Stimulated activated CD8-positive, alpha-beta memory T cell treated with anti-CD3 and anti-CD28 coated beads, Interleukin-15, amount 100 ng/mL, for 48 hours (primary cell): ENCODE data around the gene PAFAH1B1.

ENCODE experiments used
- DNase-seq, 2 donors: peaks; one replicate each; pipeline ENCODE4 v3.0.0-alpha.2; 2020; ENCODE audit warnings: low read depth in 2 of 2

PAFAH1B1 gene

GRCh38 chr17:2719861-2720260 lies 126.4 kb downstream of the PAFAH1B1 start:
- no peak for DNase-seq

- DNase-seq: no peak
Measured at GRCh38 chr17:2721603-2722002, 128.1 kb downstream of the PAFAH1B1 start.

- no peak for DNase-seq
Measured at GRCh38 chr17:2722611-2723010, 129.2 kb downstream of the PAFAH1B1 start.

- DNase-seq: no peak
Measured at GRCh38 chr17:2723505-2723996, 130.1 kb downstream of the PAFAH1B1 start.

- DNase-seq: no peak
Measured at GRCh38 chr17:2723997-2724783, 130.7 kb downstream of the PAFAH1B1 start.

GRCh38 chr17:2724784-2725164 lies 131.3 kb downstream of the PAFAH1B1 start:
- peak; percentile 25 to 28 for DNase-seq

- no peak for DNase-seq
Measured at GRCh38 chr17:2730764-2731353, 137.4 kb downstream of the PAFAH1B1 start.

GRCh38 chr17:2731807-2732206 lies 138.4 kb downstream of the PAFAH1B1 start:
- DNase-seq: no peak

- DNase-seq: no peak
Measured at GRCh38 chr17:2734939-2735338, 141.5 kb downstream of the PAFAH1B1 start.
